22Rv1 (cell line): Measurements from ENCODE around the gene BCL2L13.

ENCODE experiments used
- H3K27ac ChIP-seq: fragments of 450-650 bp; 2 replicates; pipeline ENCODE4 v1.5.1; 2017
- CTCF ChIP-seq: fragments of 450-650 bp; IDR thresholded peaks from 2 replicates; pipeline ENCODE4 v1.5.1; 2017; ENCODE audit warnings: mild to moderate bottlenecking
- ZFX ChIP-seq: fragments of 450-650 bp; IDR thresholded peaks from 2 replicates; pipeline ENCODE4 v1.6.1; 2017; ENCODE audit warnings: antibody characterized with exemption, borderline replicate concordance

BCL2L13 gene

GRCh38 chr22:17705951-17706900 is 67.7 kb downstream of the BCL2L13 start:
- TF ChIP-seq ZFX (no peak), CTCF (no peak)
- H3K27ac ChIP-seq: peak overlapping the region; percentile 36; the same call in 1 of the 2 replicates

GRCh38 chr22:17706947-17707346 is 68.4 kb downstream of the BCL2L13 start:
- peak overlapping the region; percentile 36; the same call in 1 of the 2 replicates for H3K27ac ChIP-seq
- TF ChIP-seq ZFX (no peak), CTCF (no peak)

GRCh38 chr22:17707526-17707925 is 69.0 kb downstream of the BCL2L13 start:
- no peak for TF ChIP-seq ZFX
- no peak for TF ChIP-seq CTCF
- no peak overlapping the region for H3K27ac ChIP-seq

GRCh38 chr22:17710023-17710422 is 71.5 kb downstream of the BCL2L13 start:
- TF ChIP-seq CTCF: no peak
- TF ChIP-seq ZFX: no peak

GRCh38 chr22:17712441-17712840 is 73.9 kb downstream of the BCL2L13 start:
- no peak overlapping the region for H3K27ac ChIP-seq
- no peak for TF ChIP-seq ZFX
- no peak for TF ChIP-seq CTCF

More at GRCh38 chr22:17710023-17710422, 71.5 kb downstream of the BCL2L13 start:
- H3K27ac ChIP-seq: no peak overlapping the region

- TF ChIP-seq CTCF: no peak
- no peak for TF ChIP-seq ZFX
Observed at GRCh38 chr22:17716529-17716928, 78.0 kb downstream of the BCL2L13 start.

GRCh38 chr22:17717708-17718107 is 79.2 kb downstream of the BCL2L13 start:
- no peak overlapping the region for H3K27ac ChIP-seq

More at GRCh38 chr22:17716529-17716928, 78.0 kb downstream of the BCL2L13 start:
- no peak overlapping the region for H3K27ac ChIP-seq

More at GRCh38 chr22:17717708-17718107, 79.2 kb downstream of the BCL2L13 start:
- TF ChIP-seq ZFX: no peak
- no peak for TF ChIP-seq CTCF
